ENCODE data around the gene SLC16A6. TPM values are rescaled to one million over a fixed set of nuclear protein-coding genes. Genes with fewer than 3 reads are reported as not detected.

The SLC16A6 gene
- polyA plus RNA-seq, 3 donors: 12.3 to 24.7 (median 14.0) TPM

GRCh38 chr17:68325961-68326360 is 35.0 kb upstream of the SLC16A6 start:
- no peak for DNase-seq
- H3K9me3 Mint-ChIP-seq: peaks cover 8 to 12% (median 10%) of the 10 kb centered on the region in 7 donors
- intact Hi-C loops (cut with micrococcal nuclease): no loop called here
- H2AFZ ChIP-seq (ENCODE audit: insufficient read depth, low read depth, low read length, poor library complexity, severe bottlenecking): no peak overlapping the region
- H3K4me1 ChIP-seq (ENCODE audit: control insufficient read depth in 1 of 2, insufficient read depth in 2 of 2, low read length in 2 of 2): no peaks in the 10 kb centered on the region
- H3K27me3 ChIP-seq (ENCODE audit: control insufficient read depth in 2 of 2, insufficient read depth in 2 of 2, low read length in 2 of 2): no peaks in the 10 kb centered on the region
- H3K27me3 Mint-ChIP-seq (ENCODE audit: low read depth in 3 of 3): peaks cover 0 to 3% (median 0%) of the 10 kb centered on the region in 3 donors
- no peak overlapping the region for H3K9ac ChIP-seq (ENCODE audit: insufficient read depth, low read length, poor library complexity, severe bottlenecking)
- no peak overlapping the region for H3K27ac ChIP-seq (ENCODE audit: low read depth in 1 of 2, low read length in 2 of 2)
- peaks cover 15% of the 10 kb centered on the region for H3K4me1 Mint-ChIP-seq
- peaks cover 12 to 26% of the 10 kb centered on the region in 2 donors for H3K36me3 Mint-ChIP-seq
- WGBS (ENCODE audit: insufficient coverage): 84% methylated on average over 5 of the region's 5 CpGs
- no peaks in the 10 kb centered on the region for H3K36me3 ChIP-seq (replicated peaks in 1 of 2; ENCODE audit: control insufficient read depth in 1 of 2, insufficient read depth in 2 of 2, low read length in 2 of 2)
- no peak overlapping the region for H3K4me3 Mint-ChIP-seq
- H3K27ac Mint-ChIP-seq: peak overlapping the region in 2 of 7 donors; percentile 15 to 83
- H3K4me3 ChIP-seq (replicated peaks in 1 of 3; ENCODE audit: low read depth in 2 of 3, low read length in 3 of 3): no peak overlapping the region
- H3K79me2 ChIP-seq (ENCODE audit: insufficient read depth, low read length): no peaks in the 10 kb centered on the region
- peaks cover 0 to 11% of the 10 kb centered on the region in 2 donors for H3K9me3 ChIP-seq (replicated peaks in 1 of 2; ENCODE audit: control insufficient read depth in 1 of 2, insufficient read depth in 1 of 2, low read length in 2 of 2)
- no peak for TF ChIP-seq CTCF (IDR thresholded peaks at IDR 0.05)
- H4K20me1 ChIP-seq (ENCODE audit: insufficient read depth, low read length): no peaks in the 10 kb centered on the region
- no peak overlapping the region for H3K4me2 ChIP-seq (replicated peaks; ENCODE audit: extremely low read depth, low read length, poor library complexity, severe bottlenecking)

GRCh38 chr17:68324654-68325336 is 33.9 kb upstream of the SLC16A6 start:
- Mint-ChIP-seq H3K27ac (peak overlapping the region in 1 of 7 donors; percentile 76), H3K4me1 (peaks cover 24% of the 10 kb centered on the region)
- intact Hi-C loops (cut with micrococcal nuclease): no loop called here

More at GRCh38 chr17:68324654-68325336, 33.9 kb upstream of the SLC16A6 start:
- Histone ChIP-seq H3K27me3 (ENCODE audit: control insufficient read depth in 2 of 2, insufficient read depth in 2 of 2, low read length in 2 of 2) (no peaks in the 10 kb centered on the region), H3K9me3 (replicated peaks in 1 of 2; ENCODE audit: control insufficient read depth in 1 of 2, insufficient read depth in 1 of 2, low read length in 2 of 2) (peaks cover 0 to under 1% of the 10 kb centered on the region in 2 donors), H3K4me1 (ENCODE audit: control insufficient read depth in 1 of 2, insufficient read depth in 2 of 2, low read length in 2 of 2) (peaks cover 7% of the 10 kb centered on the region in 2 donors), H3K79me2 (ENCODE audit: insufficient read depth, low read length) (no peaks in the 10 kb centered on the region), H3K36me3 (replicated peaks in 1 of 2; ENCODE audit: control insufficient read depth in 1 of 2, insufficient read depth in 2 of 2, low read length in 2 of 2) (no peaks in the 10 kb centered on the region), H2AFZ (ENCODE audit: insufficient read depth, low read depth, low read length, poor library complexity, severe bottlenecking) (no peak overlapping the region), H4K20me1 (ENCODE audit: insufficient read depth, low read length) (no peaks in the 10 kb centered on the region), H3K9ac (ENCODE audit: insufficient read depth, low read length, poor library complexity, severe bottlenecking) (no peak overlapping the region), H3K27ac (ENCODE audit: low read depth in 1 of 2, low read length in 2 of 2) (no peak overlapping the region), H3K4me2 (replicated peaks; ENCODE audit: extremely low read depth, low read length, poor library complexity, severe bottlenecking) (no peak overlapping the region), H3K4me3 (replicated peaks in 1 of 3; ENCODE audit: low read depth in 2 of 3, low read length in 3 of 3) (no peak overlapping the region)
- 100% methylated on average over 3 of the region's 8 CpGs for WGBS (ENCODE audit: insufficient coverage)
- no peak for TF ChIP-seq CTCF (IDR thresholded peaks at IDR 0.05)
- Mint-ChIP-seq H3K27me3 (ENCODE audit: low read depth in 3 of 3) (peaks cover 0 to 2% (median 0%) of the 10 kb centered on the region in 3 donors), H3K4me3 (no peak overlapping the region), H3K9me3 (peaks cover 0 to 2% (median 0%) of the 10 kb centered on the region in 7 donors), H3K36me3 (peaks cover 12 to 29% of the 10 kb centered on the region in 2 donors)
- DNase-seq: no peak
